Neuronal stem cell (in vitro differentiated cells): ENCODE data around the gene GOLGB1.
"Not testable (repeated sequence)": the region's sequence is repeated elsewhere in the genome, so short reads cannot be mapped to it uniquely, and the experiment has no call there.

Source experiments
- DNase-seq: peaks from one replicate; pipeline ENCODE4 v3.0.0-alpha.2; 2013; ENCODE audit warnings: low spot score
- H2AFZ ChIP-seq: one replicate; pipeline ENCODE4 v1.6.1; 2013; ENCODE audit warnings: mild to moderate bottlenecking, low read length, inconsistent platforms
- H2AK5ac ChIP-seq: 2 replicates; pipeline ENCODE4 v1.6.1; 2013; ENCODE audit warnings: low read depth, mild to moderate bottlenecking, inconsistent platforms, low read length, moderate library complexity, mixed read lengths
- H2BK120ac ChIP-seq: 2 replicates; pipeline ENCODE4 v1.6.1; 2013; ENCODE audit warnings: low read depth, mild to moderate bottlenecking, inconsistent platforms, low read length, moderate library complexity, mixed read lengths
- H2BK12ac ChIP-seq: one replicate; pipeline ENCODE4 v1.6.1; 2013; ENCODE audit warnings: low read length, inconsistent platforms
- H2BK15ac ChIP-seq: 2 replicates; pipeline ENCODE4 v1.6.1; 2013; ENCODE audit warnings: mild to moderate bottlenecking, low read length, inconsistent platforms, mixed read lengths
- H2BK5ac ChIP-seq: one replicate; pipeline ENCODE4 v1.6.1; 2013; ENCODE audit warnings: inconsistent platforms, mild to moderate bottlenecking, low read length, moderate library complexity
- H3K14ac ChIP-seq: one replicate; pipeline ENCODE4 v1.6.1; 2013; ENCODE audit warnings: low read length, inconsistent platforms
- H3K18ac ChIP-seq: 2 replicates; pipeline ENCODE4 v1.6.1; 2013; ENCODE audit warnings: low read length, inconsistent platforms
- H3K23ac ChIP-seq: 2 replicates; pipeline ENCODE4 v1.6.1; 2013; ENCODE audit warnings: low read depth, mild to moderate bottlenecking, mixed read lengths, low read length, inconsistent platforms; ENCODE audit not compliant: poor library complexity
- H3K27ac ChIP-seq: replicated peaks from 3 replicates; pipeline ENCODE4 v1.5.1; 2013; ENCODE audit warnings: low read length, inconsistent platforms
- H3K27me3 ChIP-seq, 3 experiments: 2 replicates each; pipeline ENCODE4 v1.6.1; 2013; ENCODE audit warnings: low read length in 3 of 3, mild to moderate bottlenecking in 2 of 3, inconsistent platforms in 1 of 3, low read depth in 1 of 3, mixed read lengths in 1 of 3, moderate library complexity in 1 of 3; ENCODE audit not compliant: control insufficient read depth in 3 of 3, insufficient read depth in 3 of 3
- H3K36me3 ChIP-seq, 2 donors: replicated peaks in 1 of 2; 2 replicates each; pipeline ENCODE4 v1.6.1; 2013; ENCODE audit warnings: low read length in 2 of 2; ENCODE audit not compliant: control insufficient read depth in 2 of 2, insufficient read depth in 2 of 2
- H3K4ac ChIP-seq: 2 replicates; pipeline ENCODE4 v1.6.1; 2013; ENCODE audit warnings: inconsistent platforms, mild to moderate bottlenecking, low read length, moderate library complexity
- H3K4me1 ChIP-seq, 2 donors: 1 replicate in 1 of 2; 2 replicates in 1 of 2; pipeline ENCODE4 v1.6.1; 2013; ENCODE audit warnings: low read length in 2 of 2, low read depth in 1 of 2; ENCODE audit not compliant: control insufficient read depth in 2 of 2, insufficient read depth in 1 of 2
- H3K4me2 ChIP-seq: one replicate; pipeline ENCODE4 v1.6.1; 2013; ENCODE audit warnings: mild to moderate bottlenecking, low read length, inconsistent platforms; ENCODE audit not compliant: insufficient read depth, poor library complexity, severe bottlenecking
- H3K4me3 ChIP-seq, 2 donors: 2 replicates each; pipeline ENCODE4 v1.5.1; 2013; ENCODE audit warnings: low read length in 2 of 2, mild to moderate bottlenecking in 2 of 2, inconsistent platforms in 1 of 2, moderate library complexity in 1 of 2
- H3K79me1 ChIP-seq: one replicate; pipeline ENCODE4 v1.6.1; 2013; ENCODE audit warnings: low read depth, mild to moderate bottlenecking, inconsistent platforms, low read length, moderate library complexity
- H3K9ac ChIP-seq: one replicate; pipeline ENCODE4 v1.6.1; 2013; ENCODE audit warnings: mild to moderate bottlenecking, low read depth, low read length, inconsistent platforms; ENCODE audit not compliant: poor library complexity
- H3K9me3 ChIP-seq, 2 donors: replicated peaks in 1 of 2; 2 replicates each; pipeline versions ENCODE3 to v1.6.1; 2013; ENCODE audit warnings: low read length in 2 of 2, mild to moderate bottlenecking in 2 of 2, inconsistent platforms in 1 of 2, low read depth in 1 of 2, mixed read lengths in 1 of 2, moderate library complexity in 1 of 2; ENCODE audit not compliant: control insufficient read depth in 2 of 2, insufficient read depth in 1 of 2
- H4K8ac ChIP-seq: one replicate; pipeline ENCODE4 v1.6.1; 2013; ENCODE audit warnings: low read depth, mild to moderate bottlenecking, inconsistent platforms, low read length, moderate library complexity
- H4K91ac ChIP-seq: one replicate; pipeline ENCODE4 v1.6.1; 2013; ENCODE audit warnings: low read length, low read depth, mild to moderate bottlenecking, inconsistent platforms; ENCODE audit not compliant: poor library complexity
- WGBS, 2 donors: extraction: QIAGEN DNeasy Blood & Tissue Kit; methylation state at CpG; one replicate each; pipeline ENCODE4 v1.1.7; 2013; ENCODE audit warnings: missing lambda C conversion rate in 2 of 2, mixed read lengths in 1 of 2; ENCODE audit not compliant: insufficient read length in 2 of 2, insufficient replicate concordance in 1 of 2; ENCODE audit errors: extremely low coverage in 2 of 2; 5-methylcytosine and 5-hydroxymethylcytosine counted together

GOLGB1 gene

GRCh38 chr3:121690777-121691405, 58.6 kb downstream of the GOLGB1 start:
- Histone ChIP-seq H2AK5ac (no peak overlapping the region), H3K27me3 (no peaks in the 10 kb centered on the region), H4K91ac (no peak overlapping the region), H3K4me1 (no peaks in the 10 kb centered on the region), H3K23ac (no peak overlapping the region), H2BK5ac (no peak overlapping the region), H3K4me3 (no peak overlapping the region), H4K8ac (no peak overlapping the region), H3K36me3 (peaks cover 10 to 82% of the 10 kb centered on the region in 2 donors), H3K4me2 (no peak overlapping the region), H3K18ac (no peak overlapping the region), H3K9ac (no peak overlapping the region), H3K9me3 (peaks cover 0 to 3% of the 10 kb centered on the region in 2 donors), H3K4ac (no peak overlapping the region), H3K79me1 (no peaks in the 10 kb centered on the region), H3K14ac (no peak overlapping the region), H3K27ac (no peak overlapping the region), H2BK120ac (no peak overlapping the region), H2BK15ac (no peak overlapping the region), H2AFZ (no peak overlapping the region), H2BK12ac (no peak overlapping the region)
- WGBS, 2 donors: no CpG with 5 or more reads among the region's 2 CpGs
- no peak for DNase-seq

GRCh38 chr3:121688747-121689146, 60.8 kb downstream of the GOLGB1 start:
- H4K91ac ChIP-seq, H2AFZ ChIP-seq, H2AK5ac ChIP-seq, H3K4ac ChIP-seq, H2BK5ac ChIP-seq, H3K4me3 ChIP-seq, H3K14ac ChIP-seq, H3K27ac ChIP-seq, H2BK120ac ChIP-seq, H3K79me1 ChIP-seq, DNase-seq, H3K4me1 ChIP-seq, H2BK15ac ChIP-seq, H4K8ac ChIP-seq, H3K23ac ChIP-seq, H3K9ac ChIP-seq, H3K27me3 ChIP-seq, H3K18ac ChIP-seq, H3K4me2 ChIP-seq, H2BK12ac ChIP-seq: not testable (repeated sequence)
- H3K9me3 ChIP-seq: peaks cover 0 to 17% of the 10 kb centered on the region in 2 donors
- WGBS, 2 donors: no CpG with 5 or more reads among the region's 31 CpGs
- H3K36me3 ChIP-seq: peaks cover 7 to 70% of the 10 kb centered on the region in 2 donors

GRCh38 chr3:121681792-121682191, 67.7 kb downstream of the GOLGB1 start:
- Histone ChIP-seq H3K23ac (no peak overlapping the region), H3K9ac (no peak overlapping the region), H3K14ac (no peak overlapping the region), H2BK5ac (no peak overlapping the region), H2BK15ac (no peak overlapping the region), H4K91ac (no peak overlapping the region), H3K9me3 (peaks cover 0 to 17% of the 10 kb centered on the region in 2 donors), H3K4ac (no peak overlapping the region), H3K4me3 (no peak overlapping the region), H3K27ac (no peak overlapping the region), H2AK5ac (no peak overlapping the region), H4K8ac (no peak overlapping the region), H2BK12ac (no peak overlapping the region), H3K27me3 (no peaks in the 10 kb centered on the region), H2BK120ac (no peak overlapping the region), H3K4me1 (no peaks in the 10 kb centered on the region), H3K36me3 (peaks cover 16 to 81% of the 10 kb centered on the region in 2 donors), H3K79me1 (no peaks in the 10 kb centered on the region), H2AFZ (no peak overlapping the region), H3K18ac (no peak overlapping the region), H3K4me2 (no peak overlapping the region)
- DNase-seq: no peak
- WGBS, 2 donors: no CpG with 5 or more reads among the region's 1 CpG

- H2AK5ac ChIP-seq: no peak overlapping the region
- no peak overlapping the region for H3K4ac ChIP-seq
- no peak overlapping the region for H2BK120ac ChIP-seq
- H3K14ac ChIP-seq: no peak overlapping the region
- no peak overlapping the region for H2AFZ ChIP-seq
- no peak overlapping the region for H3K23ac ChIP-seq
- H3K79me1 ChIP-seq: no peaks in the 10 kb centered on the region
- no peaks in the 10 kb centered on the region for H3K9me3 ChIP-seq
- no peak overlapping the region for H2BK12ac ChIP-seq
- H2BK15ac ChIP-seq: no peak overlapping the region
- H3K4me2 ChIP-seq: no peak overlapping the region
- no peak overlapping the region for H4K8ac ChIP-seq
- no peak overlapping the region for H3K18ac ChIP-seq
- DNase-seq: no peak
- no peak overlapping the region for H4K91ac ChIP-seq
- no peak overlapping the region for H3K4me3 ChIP-seq
- no peaks in the 10 kb centered on the region for H3K27me3 ChIP-seq
- H3K36me3 ChIP-seq: peaks cover 24 to 90% of the 10 kb centered on the region in 2 donors
- no peak overlapping the region for H3K27ac ChIP-seq
- no peak overlapping the region for H3K9ac ChIP-seq
- H2BK5ac ChIP-seq: no peak overlapping the region
- no peaks in the 10 kb centered on the region for H3K4me1 ChIP-seq
- no CpG with 5 or more reads among the region's 2 CpGs for WGBS, 2 donors
Measured at GRCh38 chr3:121677141-121677540, 72.4 kb downstream of the GOLGB1 start.
